ENCODE results near the gene PPFIA3.

DNA sequence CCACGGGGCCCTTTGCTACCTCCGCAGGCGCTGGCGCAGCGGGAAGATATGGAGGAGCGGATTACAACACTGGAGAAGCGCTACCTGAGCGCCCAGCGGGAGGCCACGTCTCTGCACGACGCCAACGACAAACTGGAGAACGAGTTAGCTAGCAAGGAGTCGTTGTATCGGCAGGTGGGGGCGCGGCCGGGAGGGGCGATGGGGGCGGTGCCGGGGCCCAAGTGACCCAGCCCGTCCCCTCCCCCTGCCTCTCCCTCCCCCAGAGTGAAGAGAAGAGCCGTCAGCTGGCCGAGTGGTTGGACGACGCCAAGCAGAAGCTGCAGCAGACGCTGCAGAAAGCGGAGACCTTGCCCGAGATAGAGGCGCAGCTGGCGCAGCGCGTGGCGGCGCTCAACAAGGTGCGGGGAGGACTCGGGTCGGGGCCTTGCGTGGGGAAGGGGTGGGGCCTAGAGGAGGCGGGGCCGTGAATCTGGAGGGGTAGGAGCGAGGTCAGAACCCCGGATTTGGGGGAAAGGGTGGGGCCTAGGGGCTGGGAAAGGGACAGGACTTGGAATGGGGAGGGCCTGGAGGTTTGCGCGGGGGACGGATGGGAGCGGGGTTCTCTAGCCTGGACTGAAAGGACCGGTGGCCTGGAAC, 13.7 kb downstream of the PPFIA3 start:
- TF ChIP-seq, protein P1, sequence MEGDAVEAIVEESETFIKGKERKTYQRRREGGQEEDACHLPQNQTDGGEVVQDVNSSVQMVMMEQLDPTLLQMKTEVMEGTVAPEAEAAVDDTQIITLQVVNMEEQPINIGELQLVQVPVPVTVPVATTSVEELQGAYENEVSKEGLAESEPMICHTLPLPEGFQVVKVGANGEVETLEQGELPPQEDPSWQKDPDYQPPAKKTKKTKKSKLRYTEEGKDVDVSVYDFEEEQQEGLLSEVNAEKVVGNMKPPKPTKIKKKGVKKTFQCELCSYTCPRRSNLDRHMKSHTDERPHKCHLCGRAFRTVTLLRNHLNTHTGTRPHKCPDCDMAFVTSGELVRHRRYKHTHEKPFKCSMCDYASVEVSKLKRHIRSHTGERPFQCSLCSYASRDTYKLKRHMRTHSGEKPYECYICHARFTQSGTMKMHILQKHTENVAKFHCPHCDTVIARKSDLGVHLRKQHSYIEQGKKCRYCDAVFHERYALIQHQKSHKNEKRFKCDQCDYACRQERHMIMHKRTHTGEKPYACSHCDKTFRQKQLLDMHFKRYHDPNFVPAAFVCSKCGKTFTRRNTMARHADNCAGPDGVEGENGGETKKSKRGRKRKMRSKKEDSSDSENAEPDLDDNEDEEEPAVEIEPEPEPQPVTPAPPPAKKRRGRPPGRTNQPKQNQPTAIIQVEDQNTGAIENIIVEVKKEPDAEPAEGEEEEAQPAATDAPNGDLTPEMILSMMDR (IDR thresholded peaks at IDR 0.05), result no peak
- TF ChIP-seq POLR2A (IDR thresholded peaks at IDR 0.05) (no peak), EP300 (IDR thresholded peaks at IDR 0.05) (no peak)
